ENCODE data around the gene FBXO22. TPM values are rescaled to one million over a fixed set of nuclear protein-coding genes. Genes with fewer than 3 reads are reported as not detected.
A peak's percentile ranks its signal among the peaks of the same experiment; 100 is the strongest.

FBXO22 gene
- total RNA-seq, 2 experiments from 2014 or later, result 5.4 to 7.4 TPM

DNA sequence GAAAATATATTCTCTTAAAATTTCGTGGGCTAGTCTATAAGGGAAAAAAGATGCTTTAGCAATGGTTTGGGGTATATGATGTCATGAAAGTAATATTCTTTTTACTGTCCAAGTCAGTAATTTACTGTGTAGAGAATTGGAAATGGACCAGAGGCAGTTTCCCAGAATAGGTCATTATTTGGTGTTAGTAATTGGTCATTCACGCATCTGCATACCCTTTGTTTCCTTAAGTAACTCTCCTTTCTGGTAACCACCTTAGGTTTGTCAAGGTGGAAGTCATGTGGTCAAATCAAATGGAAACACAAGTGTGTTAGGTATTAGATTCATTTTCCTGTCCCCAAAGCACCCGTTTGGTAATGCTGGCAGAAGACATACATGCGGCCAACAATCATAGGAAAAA, 23.9 kb downstream of the FBXO22 start:
- CTCF ChIA-PET, result no interaction called here
- H3K9me3 Mint-ChIP-seq, result no peaks in the 10 kb centered on the region
- POLR2A ChIA-PET, result no interaction called here
- H3K4me1 ChIP-seq (ENCODE audit: insufficient read depth, low read length), result no peaks in the 10 kb centered on the region
- H3K36me3 Mint-ChIP-seq (ENCODE audit: low read depth), result peaks cover 76% of the 10 kb centered on the region
- no peak overlapping the region for H3K4me3 ChIP-seq (ENCODE audit: low read length)
- H3K4me1 Mint-ChIP-seq (ENCODE audit: low read depth), result peaks cover 53% of the 10 kb centered on the region
- no peak overlapping the region for H3K27ac ChIP-seq (ENCODE audit: low read depth in 1 of 2, low read length in 2 of 2)
- H3K4me3 Mint-ChIP-seq, result no peak overlapping the region
- intact Hi-C loops (cut with DNase I, micrococcal nuclease), result no loop called here
- TF ChIP-seq, protein P1, sequence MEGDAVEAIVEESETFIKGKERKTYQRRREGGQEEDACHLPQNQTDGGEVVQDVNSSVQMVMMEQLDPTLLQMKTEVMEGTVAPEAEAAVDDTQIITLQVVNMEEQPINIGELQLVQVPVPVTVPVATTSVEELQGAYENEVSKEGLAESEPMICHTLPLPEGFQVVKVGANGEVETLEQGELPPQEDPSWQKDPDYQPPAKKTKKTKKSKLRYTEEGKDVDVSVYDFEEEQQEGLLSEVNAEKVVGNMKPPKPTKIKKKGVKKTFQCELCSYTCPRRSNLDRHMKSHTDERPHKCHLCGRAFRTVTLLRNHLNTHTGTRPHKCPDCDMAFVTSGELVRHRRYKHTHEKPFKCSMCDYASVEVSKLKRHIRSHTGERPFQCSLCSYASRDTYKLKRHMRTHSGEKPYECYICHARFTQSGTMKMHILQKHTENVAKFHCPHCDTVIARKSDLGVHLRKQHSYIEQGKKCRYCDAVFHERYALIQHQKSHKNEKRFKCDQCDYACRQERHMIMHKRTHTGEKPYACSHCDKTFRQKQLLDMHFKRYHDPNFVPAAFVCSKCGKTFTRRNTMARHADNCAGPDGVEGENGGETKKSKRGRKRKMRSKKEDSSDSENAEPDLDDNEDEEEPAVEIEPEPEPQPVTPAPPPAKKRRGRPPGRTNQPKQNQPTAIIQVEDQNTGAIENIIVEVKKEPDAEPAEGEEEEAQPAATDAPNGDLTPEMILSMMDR (IDR thresholded peaks at IDR 0.05), result no peak
- H3K9me3 ChIP-seq (ENCODE audit: control insufficient read depth in 1 of 2, insufficient read depth in 1 of 2, low read length in 2 of 2), result no peaks in the 10 kb centered on the region
- H3K36me3 ChIP-seq (ENCODE audit: insufficient read depth, low read length), result peaks cover 41% of the 10 kb centered on the region
- DNase-seq, result no peak
- ATAC-seq (ENCODE audit: poor library complexity), result no peak
- no peaks in the 10 kb centered on the region for H3K27me3 Mint-ChIP-seq
- no peak overlapping the region for H3K27ac Mint-ChIP-seq
- H3K27me3 ChIP-seq (ENCODE audit: control insufficient read depth in 1 of 2, insufficient read depth in 2 of 2, low read length in 2 of 2), result no peaks in the 10 kb centered on the region

DNA sequence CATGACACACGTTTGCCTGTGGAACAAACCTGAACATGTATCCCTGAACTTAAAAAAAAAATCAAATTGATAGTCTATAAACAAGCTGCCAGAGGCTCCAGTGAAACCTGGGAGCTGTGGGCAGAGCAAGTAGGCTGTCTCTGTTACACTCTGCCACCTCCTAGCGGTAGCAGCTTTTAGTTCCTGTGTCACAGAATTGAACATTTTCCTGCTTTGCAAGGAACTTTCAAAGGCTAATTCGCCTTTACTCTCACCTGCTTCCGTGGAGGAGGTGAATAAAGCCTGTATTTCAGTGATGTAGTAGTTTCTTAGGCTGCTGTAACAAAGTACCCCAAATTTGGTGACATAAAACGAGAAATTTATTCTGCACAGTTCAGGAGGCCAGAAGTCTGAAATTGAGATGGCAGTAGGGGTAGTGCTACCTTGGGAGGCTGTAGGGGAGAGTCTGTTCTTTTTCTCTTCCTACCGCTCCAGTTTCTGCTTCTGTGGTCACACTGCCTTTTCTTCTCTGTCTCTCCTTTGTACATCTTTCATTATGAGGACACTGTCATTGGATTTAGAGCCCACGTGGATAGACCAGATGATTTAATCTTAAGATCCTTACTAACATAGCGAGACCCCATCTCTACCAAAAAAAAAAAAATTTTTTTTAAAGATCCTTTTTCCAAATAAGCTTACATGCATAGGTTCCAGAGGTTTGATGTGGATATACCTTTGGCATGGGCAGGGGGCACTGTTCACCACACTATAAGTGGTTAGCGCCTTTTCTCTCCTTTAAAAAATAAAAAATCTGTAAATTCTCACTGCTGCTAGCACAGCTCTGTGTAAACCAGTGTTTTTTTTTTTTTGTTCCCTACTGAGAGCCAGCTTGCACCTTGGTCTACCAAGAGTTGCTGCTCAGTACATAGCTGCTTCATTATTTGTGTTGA, 25.3 kb downstream of the FBXO22 start:
- Histone ChIP-seq H3K27me3 (ENCODE audit: control insufficient read depth in 1 of 2, insufficient read depth in 2 of 2, low read length in 2 of 2) (no peaks in the 10 kb centered on the region), H3K36me3 (ENCODE audit: insufficient read depth, low read length) (peaks cover 53% of the 10 kb centered on the region), H3K27ac (ENCODE audit: low read depth in 1 of 2, low read length in 2 of 2) (no peak overlapping the region), H3K9me3 (ENCODE audit: control insufficient read depth in 1 of 2, insufficient read depth in 1 of 2, low read length in 2 of 2) (no peaks in the 10 kb centered on the region), H3K4me3 (ENCODE audit: low read length) (no peak overlapping the region), H3K4me1 (ENCODE audit: insufficient read depth, low read length) (no peaks in the 10 kb centered on the region)
- intact Hi-C loops (cut with DNase I, micrococcal nuclease), result no loop called here
- no peaks in the 10 kb centered on the region for H3K9me3 Mint-ChIP-seq
- no peaks in the 10 kb centered on the region for H3K27me3 Mint-ChIP-seq
- no peak overlapping the region for H3K27ac Mint-ChIP-seq
- peak in 1 of 14 experiments; percentile 16 for DNase-seq
- TF ChIP-seq, protein P1 (IDR thresholded peaks at IDR 0.05), result no peak
- ATAC-seq (ENCODE audit: poor library complexity), result no peak
- no peak overlapping the region for H3K4me3 Mint-ChIP-seq
- ChIA-PET CTCF (interaction anchor here (0.6 kb wide), 1 partner anchor 118 kb away, joined by 3 read pairs; no protein-coding TSS in a partner anchor), POLR2A (interaction anchor here (0.9 kb wide), 1 partner anchor 9 kb away, joined by 3 read pairs; no protein-coding TSS in a partner anchor)
- H3K4me1 Mint-ChIP-seq (ENCODE audit: low read depth), result peaks cover 49% of the 10 kb centered on the region
- peaks cover 79% of the 10 kb centered on the region for H3K36me3 Mint-ChIP-seq (ENCODE audit: low read depth)

DNA sequence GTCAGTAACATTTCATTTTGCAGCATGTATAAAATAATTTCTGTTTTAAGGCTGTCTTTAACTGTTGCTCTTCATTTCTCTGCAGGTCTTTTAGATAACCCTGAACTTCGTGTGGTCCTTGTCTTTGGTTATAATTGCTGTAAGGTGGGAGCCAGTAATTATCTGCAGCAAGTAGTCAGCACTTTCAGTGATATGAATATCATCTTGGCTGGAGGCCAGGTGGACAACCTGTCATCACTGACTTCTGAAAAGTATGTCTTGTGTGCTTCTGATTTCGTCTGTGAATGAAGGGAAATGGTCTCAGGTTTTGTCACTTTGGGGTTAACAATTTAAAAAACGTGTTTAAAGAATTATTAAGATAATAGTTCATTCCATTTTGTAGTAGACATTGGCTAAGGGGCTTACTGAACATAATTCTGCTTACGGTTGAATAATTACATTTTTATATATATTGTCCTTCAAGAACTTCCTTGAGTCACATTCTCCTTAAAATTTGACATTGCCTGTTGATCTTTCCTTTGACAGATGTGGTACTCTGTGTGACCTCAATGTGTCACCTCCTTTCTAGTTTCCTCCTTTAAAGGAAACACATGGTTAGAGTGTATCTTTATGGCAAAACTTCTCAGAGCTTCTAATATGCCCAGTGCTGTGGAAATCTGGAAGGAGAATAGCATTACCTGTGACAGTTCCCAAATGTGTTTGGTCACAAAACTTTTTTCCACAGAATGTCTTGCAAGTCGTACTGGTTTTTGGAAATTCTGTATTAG, 26.3 kb downstream of the FBXO22 start:
- Histone ChIP-seq H3K27ac (ENCODE audit: low read depth in 1 of 2, low read length in 2 of 2) (no peak overlapping the region), H3K27me3 (ENCODE audit: control insufficient read depth in 1 of 2, insufficient read depth in 2 of 2, low read length in 2 of 2) (no peaks in the 10 kb centered on the region), H3K36me3 (ENCODE audit: insufficient read depth, low read length) (peaks cover 57% of the 10 kb centered on the region), H3K4me1 (ENCODE audit: insufficient read depth, low read length) (no peaks in the 10 kb centered on the region), H3K9me3 (ENCODE audit: control insufficient read depth in 1 of 2, insufficient read depth in 1 of 2, low read length in 2 of 2) (no peaks in the 10 kb centered on the region), H3K4me3 (ENCODE audit: low read length) (no peak overlapping the region)
- TF ChIP-seq, protein P1 (IDR thresholded peaks at IDR 0.05), result no peak
- intact Hi-C loops (cut with DNase I, micrococcal nuclease), result no loop called here
- CTCF ChIA-PET, result interaction anchor here (0.6 kb wide), 1 partner anchor 119 kb away, joined by 3 read pairs; no protein-coding TSS in a partner anchor
- ATAC-seq (ENCODE audit: poor library complexity) (no peak), DNase-seq (peak in 1 of 14 experiments; percentile 23)
- no peaks in the 10 kb centered on the region for H3K27me3 Mint-ChIP-seq
- H3K27ac Mint-ChIP-seq, result no peak overlapping the region
- H3K9me3 Mint-ChIP-seq, result no peaks in the 10 kb centered on the region
- POLR2A ChIA-PET, result interaction anchor here (0.9 kb wide), 1 partner anchor 10 kb away, joined by 3 read pairs; no protein-coding TSS in a partner anchor
- no peak overlapping the region for H3K4me3 Mint-ChIP-seq
- H3K36me3 Mint-ChIP-seq (ENCODE audit: low read depth), result peaks cover 82% of the 10 kb centered on the region
- H3K4me1 Mint-ChIP-seq (ENCODE audit: low read depth), result peaks cover 43% of the 10 kb centered on the region

Data from CD4-positive, alpha-beta T cell (primary cell).